ENCODE measurements around the gene MISP3.

Gene MISP3

DNA sequence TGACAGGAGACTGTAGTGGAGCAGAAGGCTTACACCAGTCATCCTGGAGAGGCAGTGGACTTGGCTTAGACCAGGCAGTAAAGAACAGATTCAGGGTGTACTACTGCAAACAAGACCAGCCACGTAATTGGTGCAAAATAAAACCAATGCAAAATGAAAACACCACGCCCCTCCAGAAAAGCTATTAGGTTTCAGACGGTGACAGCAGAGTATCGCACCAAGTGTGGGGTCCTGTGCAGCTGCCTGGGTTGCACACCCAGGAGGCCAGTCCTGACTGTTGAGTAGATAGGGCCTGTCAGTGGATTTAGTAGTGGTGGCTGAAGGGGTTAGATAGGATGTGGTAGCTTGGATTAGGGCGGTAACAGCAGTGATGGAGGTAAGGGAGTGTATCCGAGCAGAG lies 50.3 kb downstream of the MISP3 start:
- no peak for DNase-seq (ENCODE audit: low read depth)
